Mesothelial cell of epicardium (in vitro differentiated cells): Measurements from ENCODE around the gene ATAD1. TPM values are rescaled to one million over a fixed set of nuclear protein-coding genes. Genes with fewer than 3 reads are reported as not detected.

Source experiments
- DNase-seq, 2 experiments: peaks; one replicate each; pipeline ENCODE4 v3.0.0; 2021; ENCODE audit warnings: low spot score in 2 of 2; ENCODE audit not compliant: unreplicated experiment in 2 of 2
- H3K27ac Mint-ChIP-seq: 2 replicates; pipeline ENCODE4 v1.8.0; 2021; ENCODE audit warnings: mixed read lengths
- H3K27me3 Mint-ChIP-seq: 2 replicates; pipeline ENCODE4 v1.8.0; 2021; ENCODE audit warnings: low read depth, mixed read lengths
- H3K36me3 Mint-ChIP-seq: 2 replicates; pipeline ENCODE4 v1.8.0; 2021; ENCODE audit warnings: mixed read lengths
- H3K4me1 Mint-ChIP-seq: 2 replicates; pipeline ENCODE4 v1.8.0; 2021; ENCODE audit warnings: mixed read lengths
- H3K4me3 Mint-ChIP-seq: 2 replicates; pipeline ENCODE4 v1.8.0; 2021; ENCODE audit warnings: mild to moderate bottlenecking, moderate library complexity, mixed read lengths
- H3K9me3 Mint-ChIP-seq: 2 replicates; pipeline ENCODE4 v1.8.0; 2021; ENCODE audit warnings: mixed read lengths
- total RNA-seq: library from RNA; stranded (reverse); gene quantifications from 3 replicates; pipeline ENCODE4 v1.2.1, GENCODE V29; 2021
- TF ChIP-seq, protein P1 (sequence below): fragments of 200-600 bp; sonication (generic); IDR thresholded peaks from one replicate; pipeline ENCODE4 v1.5.0; 2021; ENCODE audit warnings: antibody characterized with exemption; ENCODE audit not compliant: unreplicated experiment

The ATAD1 gene
- total RNA-seq, 1 donor from 2014 or later: 54.3 TPM

DNA sequence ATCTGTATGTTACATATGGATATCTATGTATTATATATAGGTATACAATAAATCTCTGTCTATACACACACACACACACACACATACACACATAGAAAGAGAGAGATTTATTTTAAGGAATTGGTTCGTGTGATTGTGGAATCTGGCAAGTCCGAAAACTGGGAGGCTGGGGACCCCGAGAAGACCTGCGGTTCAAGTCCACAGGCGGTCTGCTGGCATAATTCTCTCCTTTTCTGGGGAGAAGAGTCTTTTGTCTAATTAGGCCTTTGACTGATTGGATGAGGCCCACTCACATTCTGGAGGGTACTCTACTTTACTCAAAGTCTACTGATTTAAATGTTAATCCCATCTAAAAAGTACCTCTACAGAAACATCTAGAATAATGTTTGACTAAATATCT is 93.2 kb downstream of the ATAD1 start:
- DNase-seq: no peak
- H3K27ac Mint-ChIP-seq: no peak overlapping the region
- no peak overlapping the region for H3K4me3 Mint-ChIP-seq
- H3K9me3 Mint-ChIP-seq: no peaks in the 10 kb centered on the region
- TF ChIP-seq, protein P1, sequence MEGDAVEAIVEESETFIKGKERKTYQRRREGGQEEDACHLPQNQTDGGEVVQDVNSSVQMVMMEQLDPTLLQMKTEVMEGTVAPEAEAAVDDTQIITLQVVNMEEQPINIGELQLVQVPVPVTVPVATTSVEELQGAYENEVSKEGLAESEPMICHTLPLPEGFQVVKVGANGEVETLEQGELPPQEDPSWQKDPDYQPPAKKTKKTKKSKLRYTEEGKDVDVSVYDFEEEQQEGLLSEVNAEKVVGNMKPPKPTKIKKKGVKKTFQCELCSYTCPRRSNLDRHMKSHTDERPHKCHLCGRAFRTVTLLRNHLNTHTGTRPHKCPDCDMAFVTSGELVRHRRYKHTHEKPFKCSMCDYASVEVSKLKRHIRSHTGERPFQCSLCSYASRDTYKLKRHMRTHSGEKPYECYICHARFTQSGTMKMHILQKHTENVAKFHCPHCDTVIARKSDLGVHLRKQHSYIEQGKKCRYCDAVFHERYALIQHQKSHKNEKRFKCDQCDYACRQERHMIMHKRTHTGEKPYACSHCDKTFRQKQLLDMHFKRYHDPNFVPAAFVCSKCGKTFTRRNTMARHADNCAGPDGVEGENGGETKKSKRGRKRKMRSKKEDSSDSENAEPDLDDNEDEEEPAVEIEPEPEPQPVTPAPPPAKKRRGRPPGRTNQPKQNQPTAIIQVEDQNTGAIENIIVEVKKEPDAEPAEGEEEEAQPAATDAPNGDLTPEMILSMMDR: no peak
- no peaks in the 10 kb centered on the region for H3K36me3 Mint-ChIP-seq
- H3K27me3 Mint-ChIP-seq: peaks cover 10% of the 10 kb centered on the region
- H3K4me1 Mint-ChIP-seq: peaks cover 15% of the 10 kb centered on the region

DNA sequence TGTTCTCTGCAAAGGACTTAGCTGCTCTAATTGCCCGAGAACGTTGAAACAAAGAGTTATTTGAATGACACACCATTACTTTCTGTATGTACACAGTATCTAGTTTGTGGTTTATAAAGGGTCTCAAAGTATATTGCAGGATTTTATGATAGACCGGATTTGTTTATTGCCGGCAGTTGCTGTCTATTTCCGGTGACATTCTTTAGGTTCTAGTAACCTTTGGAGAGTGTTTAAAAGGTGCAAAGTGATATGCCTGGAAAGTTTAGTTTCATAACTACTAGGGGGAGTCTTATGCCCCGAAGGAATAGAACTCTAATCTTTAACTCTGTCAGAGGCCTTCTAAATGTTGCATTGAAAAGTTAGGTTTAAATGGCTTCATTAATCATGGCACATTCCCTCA is 94.5 kb downstream of the ATAD1 start:
- Mint-ChIP-seq H3K27ac (peak overlapping the region; percentile 8), H3K4me3 (no peak overlapping the region), H3K9me3 (no peaks in the 10 kb centered on the region), H3K4me1 (peaks cover 15% of the 10 kb centered on the region), H3K27me3 (peaks cover 18% of the 10 kb centered on the region), H3K36me3 (no peaks in the 10 kb centered on the region)
- DNase-seq: no peak
- TF ChIP-seq, protein P1: no peak

DNA sequence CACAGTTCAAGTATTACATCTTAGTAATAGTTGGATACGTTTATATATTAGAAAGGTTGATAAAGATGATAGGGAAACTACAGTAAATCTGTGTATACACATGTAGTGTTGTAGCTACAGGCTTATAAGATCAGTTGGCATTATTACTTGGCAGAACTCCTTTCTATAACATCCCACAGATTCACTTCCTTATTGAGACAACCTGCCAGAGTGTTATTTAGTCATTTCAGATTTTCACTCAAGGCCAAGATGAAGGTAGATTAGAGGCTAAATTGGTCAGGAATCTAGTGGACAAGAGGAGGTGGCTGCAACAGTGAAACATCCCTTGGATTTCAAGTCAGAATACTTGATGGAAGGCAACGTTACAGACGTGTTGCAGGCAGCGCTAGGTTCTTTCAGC is 95.3 kb downstream of the ATAD1 start:
- Mint-ChIP-seq H3K27me3 (peaks cover 20% of the 10 kb centered on the region), H3K36me3 (no peaks in the 10 kb centered on the region), H3K4me1 (peaks cover 15% of the 10 kb centered on the region), H3K27ac (no peak overlapping the region), H3K4me3 (no peak overlapping the region), H3K9me3 (no peaks in the 10 kb centered on the region)
- TF ChIP-seq, protein P1: no peak
- no peak for DNase-seq

DNA sequence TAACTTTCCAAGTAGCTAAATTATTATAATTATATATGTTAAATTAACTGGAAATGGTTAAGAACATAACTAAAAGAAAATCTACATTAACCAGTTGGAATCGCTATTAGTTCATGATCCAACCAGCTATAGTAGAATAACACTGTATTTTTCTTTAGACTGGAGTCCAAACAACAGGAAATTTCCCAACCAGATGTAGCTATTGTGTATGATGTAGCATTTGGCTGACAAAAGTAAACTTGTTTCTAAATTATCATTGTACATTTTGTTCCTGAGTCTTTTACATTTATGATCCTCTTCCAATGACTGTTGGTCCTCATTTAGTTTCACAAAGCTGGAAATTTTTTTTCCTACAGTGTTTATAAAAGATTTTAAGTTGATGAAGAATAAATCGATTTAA is 96.2 kb downstream of the ATAD1 start:
- DNase-seq: no peak
- Mint-ChIP-seq H3K27me3 (peaks cover 18% of the 10 kb centered on the region), H3K9me3 (no peaks in the 10 kb centered on the region), H3K27ac (no peak overlapping the region), H3K4me1 (peaks cover 15% of the 10 kb centered on the region), H3K4me3 (no peak overlapping the region), H3K36me3 (no peaks in the 10 kb centered on the region)
- TF ChIP-seq, protein P1: no peak

DNA sequence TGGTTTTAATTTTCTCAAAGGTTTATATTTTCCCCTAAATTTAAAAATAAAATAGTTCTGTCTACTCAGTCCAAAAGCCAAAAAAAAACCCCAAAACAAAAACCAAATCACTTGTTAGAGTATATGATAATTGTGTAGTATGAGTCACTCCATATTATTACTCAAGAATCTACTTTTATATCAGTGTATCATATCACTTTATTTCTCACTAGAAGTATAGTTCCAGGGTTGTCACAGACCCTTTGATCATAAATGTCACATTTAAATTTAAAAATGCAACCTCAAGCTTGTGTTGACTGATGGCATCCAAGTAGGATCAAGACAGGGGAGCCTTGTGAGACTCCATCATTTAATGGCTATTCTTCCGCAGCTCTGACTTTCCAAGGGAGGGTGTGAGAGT is 97.4 kb downstream of the ATAD1 start:
- H3K27ac Mint-ChIP-seq: no peak overlapping the region
- peaks cover 19% of the 10 kb centered on the region for H3K27me3 Mint-ChIP-seq
- DNase-seq: no peak
- TF ChIP-seq, protein P1: no peak
- no peak overlapping the region for H3K4me3 Mint-ChIP-seq
- peaks cover 15% of the 10 kb centered on the region for H3K4me1 Mint-ChIP-seq
- H3K9me3 Mint-ChIP-seq: no peaks in the 10 kb centered on the region
- H3K36me3 Mint-ChIP-seq: no peaks in the 10 kb centered on the region

DNA sequence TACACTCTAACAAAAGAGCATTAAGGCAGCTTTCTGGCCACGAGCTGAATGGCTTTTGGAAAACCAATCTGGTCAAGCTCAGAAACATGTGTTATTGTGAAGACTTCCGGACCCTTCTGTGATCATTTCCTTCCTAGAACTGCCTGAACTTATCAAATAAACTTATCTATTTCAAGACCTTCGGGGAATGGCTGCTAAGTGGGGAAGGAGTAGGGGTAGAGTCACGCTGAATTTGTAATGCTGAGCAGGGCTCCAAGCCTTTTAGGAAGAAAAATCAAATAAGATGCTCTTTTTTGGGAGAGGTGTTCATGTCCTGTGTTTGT is 101.7 kb downstream of the ATAD1 start:
- Mint-ChIP-seq H3K4me3 (no peak overlapping the region), H3K27me3 (peaks cover 16% of the 10 kb centered on the region), H3K27ac (no peak overlapping the region), H3K36me3 (no peaks in the 10 kb centered on the region), H3K4me1 (no peaks in the 10 kb centered on the region), H3K9me3 (no peaks in the 10 kb centered on the region)
- TF ChIP-seq, protein P1: no peak
- no peak for DNase-seq
